Measurements from ENCODE around the gene KRT9. TPM values are rescaled to one million over a fixed set of nuclear protein-coding genes. Genes with fewer than 3 reads are reported as not detected.
"Not testable (repeated sequence)": the region's sequence is repeated elsewhere in the genome, so short reads cannot be mapped to it uniquely, and the experiment has no call there.

The KRT9 gene
- total RNA-seq, 1 donor from 2014 or later, result not detected

DNA sequence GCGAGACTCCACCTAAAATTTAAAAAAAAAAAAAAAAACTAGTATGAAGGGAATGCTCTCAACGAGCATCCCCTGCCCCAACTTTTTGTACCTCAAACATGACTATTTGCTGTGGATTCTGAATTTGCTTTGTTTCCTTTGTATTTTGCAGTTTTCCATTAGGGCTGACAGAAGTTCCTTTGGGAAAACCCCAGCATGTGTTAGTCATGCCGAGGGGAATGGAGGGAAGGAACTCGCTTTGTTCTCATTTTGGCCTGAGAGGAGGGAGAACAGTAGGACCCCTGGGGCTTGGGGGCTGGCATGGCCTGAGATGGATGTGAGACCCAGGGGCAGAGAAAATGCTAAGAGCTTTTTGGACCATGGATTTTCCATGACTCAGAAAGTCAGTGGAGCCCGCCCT lies 20.5 kb downstream of the KRT9 start:
- peaks cover 19% of the 10 kb centered on the region for H3K4me1 Mint-ChIP-seq
- intact Hi-C loops (cut with micrococcal nuclease), result no loop called here

DNA sequence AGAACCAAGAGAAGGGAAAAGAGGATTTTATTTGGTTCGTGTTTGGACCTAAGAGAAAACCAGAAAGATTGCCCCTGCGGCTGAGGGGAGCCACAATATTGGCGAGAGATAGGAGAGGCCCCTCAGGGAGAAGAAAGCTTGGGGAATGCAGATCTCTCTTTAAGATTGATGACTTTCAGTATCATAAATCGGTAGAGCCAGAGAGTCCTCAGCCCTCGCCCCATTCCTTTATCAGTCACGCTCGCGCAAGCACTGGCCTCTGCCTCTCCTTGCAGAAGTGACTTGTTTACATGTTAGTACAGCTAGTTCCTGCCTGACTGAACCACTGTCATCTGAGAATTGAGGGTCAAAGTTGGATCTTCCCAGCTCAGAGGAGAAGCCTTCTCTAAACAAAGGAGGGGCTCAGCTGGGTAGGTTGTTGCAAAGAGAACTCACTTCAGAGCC lies 22.2 kb downstream of the KRT9 start:
- intact Hi-C loops (cut with micrococcal nuclease), result loop anchor here (1.0 to 10.0 kb wide), 6 partner anchors 29 to 745 kb away; no protein-coding TSS in a partner anchor
- no peak overlapping the region for H3K27ac Mint-ChIP-seq
- no peak for DNase-seq
- H3K36me3 Mint-ChIP-seq (ENCODE audit: low read depth), result peaks cover 4% of the 10 kb centered on the region
- H3K27me3 Mint-ChIP-seq, result peaks cover 14% of the 10 kb centered on the region
- peaks cover 19% of the 10 kb centered on the region for H3K4me1 Mint-ChIP-seq
- H3K4me3 Mint-ChIP-seq, result no peak overlapping the region
- H3K9me3 Mint-ChIP-seq, result peaks cover 12% of the 10 kb centered on the region

More for the DNA sequence above, 20.5 kb downstream of the KRT9 start:
- Mint-ChIP-seq H3K9me3 (peaks cover 12% of the 10 kb centered on the region), H3K27ac (no peak overlapping the region), H3K36me3 (ENCODE audit: low read depth) (peaks cover 4% of the 10 kb centered on the region), H3K4me3 (no peak overlapping the region), H3K27me3 (peaks cover 23% of the 10 kb centered on the region)
- DNase-seq, result no peak

DNA sequence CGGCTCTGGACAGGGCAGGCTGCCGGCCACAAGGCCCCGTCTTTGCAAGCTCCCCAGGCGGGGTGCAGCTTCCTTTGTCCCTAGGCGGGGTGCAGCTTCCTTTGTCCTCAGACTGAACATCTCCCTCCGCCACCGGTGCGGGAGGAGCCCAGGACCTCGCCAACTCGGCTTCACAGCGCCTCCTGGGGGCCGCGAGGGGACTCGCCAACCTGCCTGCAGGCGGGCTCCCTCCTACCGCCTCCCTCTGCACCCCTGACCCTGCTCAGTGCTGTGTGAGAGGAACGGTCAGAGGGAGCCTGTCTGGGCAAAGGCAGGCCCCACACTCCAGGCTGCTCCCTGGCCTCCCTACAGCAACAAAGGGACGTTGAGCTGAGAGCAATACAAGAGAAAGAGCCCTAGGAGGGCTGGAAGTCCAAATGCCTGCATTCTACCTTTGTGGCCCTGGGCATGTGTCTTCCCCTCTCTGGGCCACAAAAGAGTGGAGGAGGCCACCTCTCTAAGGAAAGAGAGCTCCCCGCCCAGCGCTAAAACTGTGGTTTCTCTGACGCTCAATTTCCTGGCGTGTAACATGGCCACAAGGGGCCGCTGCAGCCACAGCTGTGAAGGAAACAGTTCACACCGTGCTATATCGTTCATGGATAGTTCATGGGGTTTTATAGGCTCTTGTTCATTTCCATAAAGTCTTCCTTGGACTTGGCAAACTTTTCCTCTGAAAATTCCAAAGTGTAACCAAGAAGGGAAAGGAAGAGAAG lies 22.8 kb downstream of the KRT9 start:
- H3K9me3 Mint-ChIP-seq, result peaks cover 12% of the 10 kb centered on the region
- intact Hi-C loops (cut with micrococcal nuclease), result loop anchor here (1.0 to 10.0 kb wide), 6 partner anchors 30 to 744 kb away; no protein-coding TSS in a partner anchor
- peak overlapping the region; percentile 66 for H3K4me3 Mint-ChIP-seq
- peak; percentile 95 for DNase-seq
- H3K27ac Mint-ChIP-seq, result peak overlapping the region; percentile 82
- H3K27me3 Mint-ChIP-seq, result peaks cover 13% of the 10 kb centered on the region
- H3K4me1 Mint-ChIP-seq, result peaks cover 19% of the 10 kb centered on the region
- peaks cover 4% of the 10 kb centered on the region for H3K36me3 Mint-ChIP-seq (ENCODE audit: low read depth)

DNA sequence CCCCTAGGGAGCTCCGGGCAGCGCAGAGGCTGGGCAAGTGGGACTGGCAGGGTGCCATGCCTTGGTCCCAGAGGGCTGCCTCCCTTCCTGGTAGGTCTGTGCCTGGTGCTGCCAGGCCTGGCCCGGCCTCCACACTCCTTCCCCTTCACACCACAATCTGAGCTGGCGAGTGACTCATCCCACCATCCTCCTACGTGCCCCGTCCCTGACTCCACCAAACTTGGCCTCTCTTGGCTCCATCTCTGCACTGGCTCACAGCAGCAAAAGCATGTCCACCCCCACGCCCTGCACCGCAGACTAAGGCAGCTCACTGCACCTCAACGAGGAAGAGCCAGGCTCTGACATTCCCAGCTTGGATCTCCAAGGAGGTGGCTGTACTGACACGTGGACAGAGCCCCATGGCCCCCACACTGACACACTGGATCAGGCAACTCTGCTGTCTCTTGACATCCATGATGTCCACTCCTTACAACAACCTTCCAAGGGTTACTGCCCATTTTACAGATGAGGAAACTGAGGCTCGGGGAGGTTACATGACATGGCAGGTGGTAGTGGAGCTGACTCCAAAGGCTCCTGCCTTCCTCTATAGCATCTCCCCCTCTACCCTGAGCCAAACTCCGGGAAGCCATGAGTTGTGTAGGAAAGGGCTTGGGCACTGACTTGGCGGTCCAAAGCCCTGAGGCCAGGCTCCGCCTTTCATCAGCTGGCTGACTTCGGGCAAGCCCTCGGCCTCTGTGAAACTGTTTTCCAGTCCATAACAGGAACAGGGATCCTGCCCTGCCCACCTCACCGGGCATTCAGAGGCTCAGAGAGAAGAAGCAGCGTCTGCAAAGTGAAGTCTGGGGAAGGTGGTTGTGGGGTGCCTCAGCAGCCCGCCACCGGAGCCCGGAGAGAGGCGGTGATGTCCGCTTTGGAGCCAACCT lies 23.7 kb downstream of the KRT9 start:
- peaks cover 4% of the 10 kb centered on the region for H3K36me3 Mint-ChIP-seq (ENCODE audit: low read depth)
- H3K9me3 Mint-ChIP-seq, result peaks cover 12% of the 10 kb centered on the region
- peak overlapping the region; percentile 0 for H3K4me3 Mint-ChIP-seq
- H3K27me3 Mint-ChIP-seq, result peaks cover 10% of the 10 kb centered on the region
- peak overlapping the region; percentile 67 for H3K27ac Mint-ChIP-seq
- DNase-seq, result peak; percentile 73
- peaks cover 19% of the 10 kb centered on the region for H3K4me1 Mint-ChIP-seq
- intact Hi-C loops (cut with micrococcal nuclease), result loop anchor here (2.0 to 10.0 kb wide), 4 partner anchors 31 to 743 kb away; no protein-coding TSS in a partner anchor

- no peak overlapping the region for H3K4me3 Mint-ChIP-seq
- DNase-seq, result no peak
- H3K9me3 Mint-ChIP-seq, result peaks cover 12% of the 10 kb centered on the region
- peaks cover 6% of the 10 kb centered on the region for H3K27me3 Mint-ChIP-seq
- peaks cover 4% of the 10 kb centered on the region for H3K36me3 Mint-ChIP-seq (ENCODE audit: low read depth)
- intact Hi-C loops (cut with micrococcal nuclease), result loop anchor here (5.0 to 10.0 kb wide), 2 partner anchors 145 to 743 kb away; no protein-coding TSS in a partner anchor
- H3K27ac Mint-ChIP-seq, result no peak overlapping the region
- peaks cover 19% of the 10 kb centered on the region for H3K4me1 Mint-ChIP-seq
These were observed 24.4 kb downstream of the KRT9 start for GRCh38 chr17:41547378-41547841.

DNA sequence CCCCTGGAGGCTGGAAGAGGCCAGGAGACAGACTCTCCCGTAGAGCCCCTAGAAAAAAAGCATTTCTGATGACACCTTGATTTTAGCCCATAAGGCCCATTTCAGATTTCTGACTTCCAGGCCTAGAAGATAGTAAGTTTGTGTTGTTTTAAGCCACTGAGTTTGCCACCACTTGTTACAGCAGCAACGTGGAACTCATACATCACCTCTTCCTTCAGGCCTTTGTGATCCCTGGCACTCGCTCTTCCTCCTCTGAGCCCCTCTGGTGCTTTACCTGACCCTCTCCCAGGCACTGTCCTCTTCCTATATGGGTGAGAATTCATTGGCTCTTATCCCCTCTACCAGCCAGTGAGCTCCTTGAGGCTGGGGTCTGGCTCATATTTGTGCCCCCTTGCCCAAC lies 25.0 kb downstream of the KRT9 start:
- Mint-ChIP-seq H3K9me3 (peaks cover 12% of the 10 kb centered on the region), H3K27ac (no peak overlapping the region), H3K27me3 (peaks cover 6% of the 10 kb centered on the region), H3K4me1 (peaks cover 19% of the 10 kb centered on the region), H3K4me3 (no peak overlapping the region), H3K36me3 (ENCODE audit: low read depth) (peaks cover 4% of the 10 kb centered on the region)
- intact Hi-C loops (cut with micrococcal nuclease), result loop anchor here (5.0 to 10.0 kb wide), 2 partner anchors 145 to 742 kb away; no protein-coding TSS in a partner anchor
- no peak for DNase-seq

DNA sequence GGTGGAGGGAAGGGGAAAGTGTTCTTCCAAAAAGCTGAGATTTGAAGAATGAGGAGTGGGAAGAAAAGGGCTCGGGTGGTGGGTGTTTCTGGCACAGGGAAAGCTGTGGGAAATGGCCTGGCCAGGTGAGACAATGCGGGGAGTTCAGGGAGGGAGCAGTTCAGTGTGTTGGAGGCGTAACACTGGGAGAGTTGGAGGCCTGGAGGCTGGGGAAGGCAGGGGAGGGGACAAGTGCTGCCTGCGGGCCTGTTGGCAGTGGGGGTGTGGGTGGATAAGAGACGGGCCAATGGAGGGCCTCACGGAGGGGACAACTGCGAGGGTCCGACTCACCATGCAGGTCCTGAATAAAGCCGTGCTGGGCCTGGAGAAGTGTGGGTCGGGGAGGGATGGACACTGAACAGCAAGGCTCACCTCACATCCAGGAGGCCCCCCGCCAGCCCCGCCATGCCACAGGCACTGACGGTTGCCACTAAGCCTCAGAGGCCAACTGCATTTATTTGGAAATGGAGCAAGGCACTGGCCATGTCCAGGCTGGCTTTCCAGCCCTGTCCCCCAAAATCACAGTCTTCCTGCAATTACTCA lies 25.9 kb downstream of the KRT9 start:
- peaks cover 4% of the 10 kb centered on the region for H3K36me3 Mint-ChIP-seq (ENCODE audit: low read depth)
- H3K9me3 Mint-ChIP-seq, result peaks cover 12% of the 10 kb centered on the region
- no peak for DNase-seq
- peaks cover 19% of the 10 kb centered on the region for H3K4me1 Mint-ChIP-seq
- peaks cover 9% of the 10 kb centered on the region for H3K27me3 Mint-ChIP-seq
- no peak overlapping the region for H3K4me3 Mint-ChIP-seq
- intact Hi-C loops (cut with micrococcal nuclease), result loop anchor here (5.0 to 10.0 kb wide), 2 partner anchors 144 to 741 kb away; no protein-coding TSS in a partner anchor
- H3K27ac Mint-ChIP-seq, result no peak overlapping the region

GRCh38 chr17:41544935-41545334 lies 26.9 kb downstream of the KRT9 start:
- Mint-ChIP-seq H3K4me3 (no peak overlapping the region), H3K9me3 (peaks cover 12% of the 10 kb centered on the region), H3K36me3 (ENCODE audit: low read depth) (peaks cover 4% of the 10 kb centered on the region), H3K27me3 (peaks cover 9% of the 10 kb centered on the region), H3K27ac (no peak overlapping the region), H3K4me1 (peaks cover 19% of the 10 kb centered on the region)
- intact Hi-C loops (cut with micrococcal nuclease), result loop anchor here (5.0 to 10.0 kb wide), 2 partner anchors 143 to 740 kb away; no protein-coding TSS in a partner anchor
- DNase-seq, result no peak

- no peak overlapping the region for H3K27ac Mint-ChIP-seq
- intact Hi-C loops (cut with micrococcal nuclease), result loop anchor here (10.0 kb wide), 1 partner anchor 740 kb away; no protein-coding TSS in a partner anchor
- DNase-seq, result no peak
- H3K4me3 Mint-ChIP-seq, result no peak overlapping the region
- H3K27me3 Mint-ChIP-seq, result peaks cover 9% of the 10 kb centered on the region
- H3K36me3 Mint-ChIP-seq (ENCODE audit: low read depth), result peaks cover 4% of the 10 kb centered on the region
- H3K9me3 Mint-ChIP-seq, result peaks cover 12% of the 10 kb centered on the region
- H3K4me1 Mint-ChIP-seq, result peaks cover 19% of the 10 kb centered on the region
These were observed 27.4 kb downstream of the KRT9 start for GRCh38 chr17:41544491-41544892.

- H3K4me1 Mint-ChIP-seq; DNase-seq; H3K4me3 Mint-ChIP-seq; H3K27me3 Mint-ChIP-seq; H3K27ac Mint-ChIP-seq; H3K36me3 Mint-ChIP-seq (ENCODE audit: low read depth): not testable (repeated sequence)
- intact Hi-C loops (cut with micrococcal nuclease), result loop anchor here (10.0 kb wide), 1 partner anchor 738 kb away; no protein-coding TSS in a partner anchor
- H3K9me3 Mint-ChIP-seq, result peaks cover 12% of the 10 kb centered on the region
These were observed 29.1 kb downstream of the KRT9 start for GRCh38 chr17:41542786-41543185.

DNA sequence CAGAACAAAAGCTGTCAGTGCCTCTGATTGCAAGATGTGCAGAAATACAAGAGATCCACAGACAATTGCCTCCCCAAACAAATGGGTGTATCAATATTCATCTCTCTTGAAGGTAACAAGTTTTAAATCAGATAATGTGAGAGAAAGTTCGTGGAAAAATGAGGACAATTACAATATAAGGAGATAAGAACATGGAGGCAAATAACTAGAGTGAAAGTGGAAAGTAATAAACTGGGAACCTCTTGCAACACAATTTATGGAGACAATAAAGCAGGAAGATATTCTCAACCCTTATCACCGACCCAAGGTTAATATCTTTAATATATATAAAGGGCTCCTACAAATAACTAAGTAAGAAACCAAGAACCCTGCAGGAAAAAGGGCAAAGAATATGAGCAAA lies 29.5 kb downstream of the KRT9 start:
- H3K36me3 Mint-ChIP-seq (ENCODE audit: low read depth), result peaks cover 4% of the 10 kb centered on the region
- intact Hi-C loops (cut with micrococcal nuclease), result loop anchor here (10.0 kb wide), 1 partner anchor 738 kb away; no protein-coding TSS in a partner anchor
- no peaks in the 10 kb centered on the region for H3K4me1 Mint-ChIP-seq
- H3K9me3 Mint-ChIP-seq, result peaks cover 10% of the 10 kb centered on the region
- H3K27me3 Mint-ChIP-seq, result peaks cover 8% of the 10 kb centered on the region
- H3K4me3 Mint-ChIP-seq, result no peak overlapping the region
- DNase-seq, result no peak
- no peak overlapping the region for H3K27ac Mint-ChIP-seq

- Mint-ChIP-seq H3K36me3 (ENCODE audit: low read depth) (no peaks in the 10 kb centered on the region), H3K4me1 (no peaks in the 10 kb centered on the region), H3K9me3 (no peaks in the 10 kb centered on the region), H3K4me3 (no peak overlapping the region), H3K27me3 (peaks cover 8% of the 10 kb centered on the region), H3K27ac (no peak overlapping the region)
- DNase-seq, result no peak
- intact Hi-C loops (cut with micrococcal nuclease), result loop anchor here (10.0 kb wide), 1 partner anchor 736 kb away; no protein-coding TSS in a partner anchor
These were observed 30.8 kb downstream of the KRT9 start for GRCh38 chr17:41540921-41541625.
